GM13976 (cell line): ENCODE measurements around the gene PIGW.

Source experiments
- DNase-seq: peaks from one replicate; pipeline ENCODE4 v3.0.0; 2012; ENCODE audit warnings: low spot score
- in situ Hi-C: fragments of 300-500 bp; cut with MboI; formaldehyde crosslinking; loops from one replicate; pipeline ENCODE4 v1.12.0; 2022; ENCODE audit warnings: low sequenced_read_pairs, mixed read lengths, inconsistent platforms; ENCODE audit not compliant: unreplicated experiment
- TF ChIP-seq, protein P1 (sequence below): IDR thresholded peaks from 2 replicates; pipeline ENCODE4 v1.5.1; 2012; ENCODE audit warnings: borderline replicate concordance, mild to moderate bottlenecking; ENCODE audit not compliant: insufficient read depth; ENCODE audit errors: extremely low read depth, missing control alignments, control extremely low read depth

The PIGW gene

DNA sequence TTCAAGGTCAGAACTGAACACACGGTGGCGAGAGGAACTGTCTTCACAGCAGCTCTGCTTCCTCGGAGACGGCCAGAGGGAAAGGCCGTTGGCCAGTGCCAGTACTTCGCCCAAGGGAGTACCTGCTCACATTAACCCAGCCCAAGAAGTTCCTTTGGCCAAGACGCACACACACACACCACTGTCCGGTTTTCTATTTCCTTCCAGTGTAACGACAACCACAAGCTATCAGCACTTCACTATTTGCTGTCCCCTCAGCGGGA is 9.2 kb downstream of the PIGW start:
- in situ Hi-C loops: no loop called here
- peak; percentile 54 for DNase-seq
- TF ChIP-seq, protein P1, sequence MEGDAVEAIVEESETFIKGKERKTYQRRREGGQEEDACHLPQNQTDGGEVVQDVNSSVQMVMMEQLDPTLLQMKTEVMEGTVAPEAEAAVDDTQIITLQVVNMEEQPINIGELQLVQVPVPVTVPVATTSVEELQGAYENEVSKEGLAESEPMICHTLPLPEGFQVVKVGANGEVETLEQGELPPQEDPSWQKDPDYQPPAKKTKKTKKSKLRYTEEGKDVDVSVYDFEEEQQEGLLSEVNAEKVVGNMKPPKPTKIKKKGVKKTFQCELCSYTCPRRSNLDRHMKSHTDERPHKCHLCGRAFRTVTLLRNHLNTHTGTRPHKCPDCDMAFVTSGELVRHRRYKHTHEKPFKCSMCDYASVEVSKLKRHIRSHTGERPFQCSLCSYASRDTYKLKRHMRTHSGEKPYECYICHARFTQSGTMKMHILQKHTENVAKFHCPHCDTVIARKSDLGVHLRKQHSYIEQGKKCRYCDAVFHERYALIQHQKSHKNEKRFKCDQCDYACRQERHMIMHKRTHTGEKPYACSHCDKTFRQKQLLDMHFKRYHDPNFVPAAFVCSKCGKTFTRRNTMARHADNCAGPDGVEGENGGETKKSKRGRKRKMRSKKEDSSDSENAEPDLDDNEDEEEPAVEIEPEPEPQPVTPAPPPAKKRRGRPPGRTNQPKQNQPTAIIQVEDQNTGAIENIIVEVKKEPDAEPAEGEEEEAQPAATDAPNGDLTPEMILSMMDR: peak; percentile 30

DNA sequence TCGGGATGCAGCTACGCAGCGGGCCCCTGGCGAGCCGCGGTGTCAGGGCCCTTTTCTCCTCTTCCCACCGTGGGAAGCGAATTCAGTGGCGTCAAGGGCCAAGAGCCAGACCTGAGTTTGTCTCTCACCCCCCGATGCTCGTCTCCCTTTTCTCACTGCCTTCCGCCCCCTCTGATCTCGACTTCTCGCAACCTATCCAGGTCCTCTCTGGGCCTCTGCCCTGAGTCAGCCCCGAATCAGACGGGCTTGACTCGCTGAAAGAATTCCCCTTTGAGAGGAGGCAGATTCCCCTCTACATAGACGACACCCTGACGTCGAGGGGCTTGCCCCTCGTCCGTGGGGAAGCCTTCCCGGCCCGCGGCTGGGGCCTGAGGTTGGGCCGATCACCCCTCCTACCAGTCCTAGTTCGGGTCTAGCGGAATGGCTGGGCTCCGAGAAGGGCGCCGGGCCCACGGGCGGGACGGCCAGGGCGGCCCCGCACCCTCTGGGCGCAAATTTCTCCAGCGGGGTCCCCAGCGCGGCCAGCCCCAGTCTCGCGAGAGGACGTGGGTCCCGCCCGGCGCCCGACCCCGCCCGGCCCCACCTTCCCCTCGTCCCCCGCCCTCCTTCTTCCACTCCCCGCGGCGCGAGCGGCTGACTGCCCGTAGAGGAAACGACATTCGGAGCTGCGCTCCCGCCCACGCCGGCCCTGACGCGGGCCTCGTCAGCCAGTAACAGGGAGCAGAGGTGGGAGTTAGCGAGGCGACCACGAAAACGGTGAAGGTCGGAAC is 9.7 kb downstream of the PIGW start, which contains the start of gene GGNBP2:
Gene GGNBP2 (plus strand): TSS at position 613 of the 770 bp plus-strand sequence. CDS start 806 bp downstream, outside the sequence.
- TF ChIP-seq, protein P1: no peak
- DNase-seq: peak; percentile 95
- in situ Hi-C loops: no loop called here

DNA sequence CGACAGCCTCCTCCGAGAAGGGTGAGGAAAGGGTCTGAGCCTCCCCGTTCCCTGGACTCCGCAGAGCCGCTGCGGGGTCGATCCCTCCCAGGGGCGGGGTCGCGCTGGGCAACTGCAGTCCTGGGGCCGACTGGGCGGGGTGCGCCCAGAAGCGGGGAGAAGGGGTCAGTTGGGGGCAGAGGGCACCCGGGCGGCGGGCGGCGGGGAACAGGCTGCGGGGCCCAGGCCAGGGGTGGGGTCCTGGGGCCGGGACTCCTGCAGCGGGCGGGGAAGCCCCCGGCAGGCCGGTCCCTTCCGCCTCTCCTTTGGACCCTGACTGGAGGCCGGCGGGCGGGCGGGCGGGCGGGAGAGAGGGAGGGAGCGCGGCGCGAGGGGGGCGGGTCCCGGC is 10.3 kb downstream of the PIGW start:
- no peak for DNase-seq
- in situ Hi-C loops: no loop called here
- TF ChIP-seq, protein P1: no peak

DNA sequence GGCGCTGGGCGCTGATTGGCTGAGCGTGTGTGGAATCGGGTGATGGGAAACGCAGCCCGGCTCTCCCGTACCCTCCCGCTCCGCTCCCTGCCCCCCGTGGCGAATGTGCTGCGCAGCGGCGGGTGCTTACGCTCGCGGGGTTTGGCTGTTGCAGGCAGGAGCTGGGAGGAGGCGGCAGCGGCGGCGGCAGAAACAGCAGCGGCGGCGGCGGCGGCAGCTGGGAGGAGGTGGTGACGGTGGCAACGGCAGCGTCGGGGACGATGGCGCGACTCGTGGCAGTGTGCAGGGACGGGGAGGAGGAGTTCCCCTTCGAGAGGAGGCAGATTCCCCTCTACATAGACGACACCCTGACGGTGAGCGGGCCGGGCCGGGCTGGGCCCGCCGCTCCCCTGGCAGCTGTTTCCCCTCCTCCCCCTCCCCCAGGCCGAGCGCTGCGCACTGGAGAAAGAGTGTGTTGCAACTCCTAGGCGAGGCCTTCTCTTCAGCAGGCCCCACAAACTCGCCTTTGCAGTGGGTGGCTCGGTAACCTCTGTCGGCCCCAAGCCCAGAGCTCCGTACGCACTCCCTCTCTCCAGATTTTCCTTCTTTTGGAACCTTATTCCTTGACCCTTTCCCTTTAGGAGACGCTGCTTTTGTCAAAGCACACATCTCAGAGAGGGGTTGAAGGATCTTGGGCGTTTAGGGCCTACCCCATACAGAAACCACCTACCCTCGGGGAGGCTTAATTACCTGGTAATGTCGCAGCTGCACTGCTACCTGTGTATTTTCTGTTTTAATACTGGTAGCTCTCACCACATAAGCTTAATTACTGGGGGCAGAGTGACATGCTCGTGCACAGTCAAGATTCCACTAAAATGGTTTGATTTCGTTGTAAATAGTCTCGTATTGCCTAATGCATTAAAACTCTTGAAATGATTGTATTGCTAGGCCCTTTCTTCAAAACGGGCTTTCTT is 11.0 kb downstream of the PIGW start:
- TF ChIP-seq, protein P1: no peak
- in situ Hi-C loops: no loop called here
- peak; percentile 96 for DNase-seq

DNA sequence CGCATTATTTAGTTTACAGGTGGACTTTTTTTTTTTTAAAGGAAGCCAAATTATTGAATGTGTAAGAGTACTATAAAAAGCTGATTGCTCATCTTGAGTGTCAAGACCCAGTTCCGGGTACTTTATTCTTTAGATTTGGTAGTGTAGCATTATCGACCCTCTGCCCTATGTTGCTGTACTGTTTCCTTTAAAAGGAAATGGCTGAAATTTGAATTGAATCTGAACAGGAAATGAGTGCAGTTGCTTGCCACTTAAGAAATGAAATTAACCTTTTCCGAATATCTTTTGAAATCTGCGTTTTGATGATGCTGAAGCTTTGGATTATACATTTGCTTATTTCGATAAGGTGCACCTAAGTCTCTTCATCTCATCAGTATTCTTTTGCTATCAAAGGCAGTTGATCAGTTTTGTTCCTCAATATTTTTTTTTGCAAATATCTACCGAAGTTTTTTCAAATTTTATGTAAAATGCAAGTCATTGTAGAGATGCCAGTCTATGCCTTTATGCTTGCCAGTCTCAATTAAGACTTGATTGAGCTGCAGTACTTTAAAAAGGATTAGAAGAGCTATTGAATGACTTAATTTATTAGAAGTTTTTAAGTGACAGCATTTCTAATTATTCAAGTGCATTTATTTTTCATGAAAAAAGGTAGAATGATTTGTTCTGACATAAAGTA is 11.8 kb downstream of the PIGW start:
- DNase-seq: no peak

DNA sequence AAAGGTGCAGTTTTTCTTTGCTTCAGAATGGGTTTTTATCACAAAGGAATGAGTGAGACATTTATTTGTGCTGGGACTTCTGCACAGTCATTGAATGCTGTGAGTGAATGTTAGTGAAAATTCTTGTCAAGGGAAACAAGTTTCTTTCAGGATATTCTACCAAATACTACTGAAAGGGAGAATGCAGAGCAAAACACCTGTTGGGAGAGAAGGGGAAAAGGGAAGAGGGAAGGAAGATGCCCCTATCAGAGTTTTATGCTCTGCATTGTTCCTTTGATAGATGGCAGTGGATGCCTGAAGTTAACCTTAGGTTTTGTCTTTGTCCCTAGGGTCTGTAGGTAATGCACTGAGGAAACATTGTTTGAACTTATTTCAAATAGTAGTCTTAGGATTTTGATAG is 13.0 kb downstream of the PIGW start:
- TF ChIP-seq, protein P1: no peak
- in situ Hi-C loops: no loop called here
- DNase-seq: no peak

More for the DNA sequence above, 11.8 kb downstream of the PIGW start:
- in situ Hi-C loops: no loop called here
- TF ChIP-seq, protein P1: no peak
